ENCODE data around the gene DDR1.
"Not testable (repeated sequence)": the region's sequence is repeated elsewhere in the genome, so short reads cannot be mapped to it uniquely, and the experiment has no call there.

Gene DDR1

GRCh38 chr6:30896541-30896940 lies 12.2 kb downstream of the DDR1 start:
- POLR2A ChIA-PET: no interaction called here
- CTCF ChIA-PET: interaction anchor here (0.7 to 3.4 kb wide), 4 partner anchors 18 to 352 kb away, joined by 3 to 20 read pairs (median 4); partner anchors contain the start of gene VARS2
- H3K4me3 ChIP-seq (ENCODE audit: low read depth, low read length): no peak overlapping the region
- no peak for TF ChIP-seq CTCF (IDR thresholded peaks at IDR 0.05; ENCODE audit: insufficient read depth, low read length, missing control alignments)
- no peak for DNase-seq (ENCODE audit: low read depth, low spot score)

GRCh38 chr6:30897882-30898281 lies 13.6 kb downstream of the DDR1 start:
- ChIA-PET CTCF (interaction anchor here (3.4 to 24.2 kb wide), 2 partner anchors 16 to 178 kb away, joined by 20 to 1346 read pairs; partner anchors contain the start of gene VARS2), POLR2A (no interaction called here)
- no peak for DNase-seq (ENCODE audit: low read depth, low spot score)
- TF ChIP-seq CTCF (IDR thresholded peaks at IDR 0.05; ENCODE audit: insufficient read depth, low read length, missing control alignments): no peak
- H3K4me3 ChIP-seq (ENCODE audit: low read depth, low read length): no peak overlapping the region

GRCh38 chr6:30898750-30899360 lies 14.5 kb downstream of the DDR1 start:
- POLR2A ChIA-PET: no interaction called here
- H3K4me3 ChIP-seq (ENCODE audit: low read depth, low read length): no peak overlapping the region
- no peak for DNase-seq (ENCODE audit: low read depth, low spot score)
- no peak for TF ChIP-seq CTCF (IDR thresholded peaks at IDR 0.05; ENCODE audit: insufficient read depth, low read length, missing control alignments)
- CTCF ChIA-PET: interaction anchor here (1.2 to 24.2 kb wide), 4 partner anchors 10 to 177 kb away, joined by 5 to 1346 read pairs (median 6); partner anchors contain the start of gene VARS2

GRCh38 chr6:30900863-30901417 lies 16.6 kb downstream of the DDR1 start:
- no peak overlapping the region for H3K4me3 ChIP-seq (ENCODE audit: low read depth, low read length)
- no peak for TF ChIP-seq CTCF (IDR thresholded peaks at IDR 0.05; ENCODE audit: insufficient read depth, low read length, missing control alignments)
- ChIA-PET POLR2A (no interaction called here), CTCF (interaction anchor here (6.6 to 24.2 kb wide), 2 partner anchors 14 to 175 kb away, joined by 47 to 1346 read pairs; partner anchors contain the start of gene VARS2)
- no peak for DNase-seq (ENCODE audit: low read depth, low spot score)

GRCh38 chr6:30901436-30901835 lies 17.1 kb downstream of the DDR1 start:
- no peak overlapping the region for H3K4me3 ChIP-seq (ENCODE audit: low read depth, low read length)
- POLR2A ChIA-PET: no interaction called here
- CTCF ChIA-PET: interaction anchor here (0.8 to 24.2 kb wide), 3 partner anchors 12 to 174 kb away, joined by 3 to 1346 read pairs (median 47); partner anchors contain the start of gene VARS2
- no peak for TF ChIP-seq CTCF (IDR thresholded peaks at IDR 0.05; ENCODE audit: insufficient read depth, low read length, missing control alignments)
- no peak for DNase-seq (ENCODE audit: low read depth, low spot score)

- POLR2A ChIA-PET; H3K4me3 ChIP-seq (ENCODE audit: low read depth, low read length); DNase-seq (ENCODE audit: low read depth, low spot score): not testable (repeated sequence)
- CTCF ChIA-PET: interaction anchor here (0.8 to 24.2 kb wide), 3 partner anchors 13 to 174 kb away, joined by 3 to 1346 read pairs (median 47); partner anchors contain the start of gene VARS2
These were observed 17.9 kb downstream of the DDR1 start for GRCh38 chr6:30902196-30902595.

Data from AG04449 (cell line).